ENCODE results near the gene RASSF10.

GRCh38 chr11:13046637-13047570, 37.8 kb downstream of the RASSF10 start:
- TF ChIP-seq CTCF (conservative IDR thresholded peaks at IDR 0.05) (no peak), ZFX (IDR thresholded peaks at IDR 0.05) (no peak)
